IMR-90 (cell line): Measurements from ENCODE around the gene ZNF618.

Experiments used
- CTCF ChIP-seq: conservative IDR thresholded peaks from 2 replicates; pipeline ENCODE4 v1.5.1; 2012; ENCODE audit warnings: mild to moderate bottlenecking, low read depth, low read length, improper control_type of control experiment
- FOS ChIP-seq: fragments of 150-350 bp; IDR thresholded peaks from 2 replicates; pipeline ENCODE4 v1.6.1; 2016; ENCODE audit warnings: low read depth, low read length
- MAZ ChIP-seq: IDR thresholded peaks from 2 replicates; pipeline ENCODE4 v1.6.1; 2012; ENCODE audit warnings: low read depth, mild to moderate bottlenecking, low read length, improper control_type of control experiment, moderate library complexity, borderline replicate concordance
- POLR2A ChIP-seq: IDR thresholded peaks from 2 replicates; pipeline ENCODE4 v1.6.1; 2012; ENCODE audit warnings: mild to moderate bottlenecking, low read depth, low read length
- RCOR1 ChIP-seq: IDR thresholded peaks from 2 replicates; pipeline ENCODE4 v1.6.1; 2012; ENCODE audit warnings: mild to moderate bottlenecking, low read length, improper control_type of control experiment; ENCODE audit not compliant: insufficient replicate concordance
- USF2 ChIP-seq: fragments of 150-350 bp; IDR thresholded peaks from 2 replicates; pipeline ENCODE4 v1.6.1; 2017; ENCODE audit warnings: mild to moderate bottlenecking, antibody characterized with exemption, low read length, low read depth

- TF ChIP-seq USF2 = no peak
- no peak for TF ChIP-seq FOS
- TF ChIP-seq CTCF = no peak
- no peak for TF ChIP-seq POLR2A
- no peak for TF ChIP-seq MAZ
- TF ChIP-seq RCOR1 = no peak
Measured at GRCh38 chr9:114093761-114094505, 217.8 kb downstream of the ZNF618 start.
